ENCODE results near the gene MCTP1.

DNA sequence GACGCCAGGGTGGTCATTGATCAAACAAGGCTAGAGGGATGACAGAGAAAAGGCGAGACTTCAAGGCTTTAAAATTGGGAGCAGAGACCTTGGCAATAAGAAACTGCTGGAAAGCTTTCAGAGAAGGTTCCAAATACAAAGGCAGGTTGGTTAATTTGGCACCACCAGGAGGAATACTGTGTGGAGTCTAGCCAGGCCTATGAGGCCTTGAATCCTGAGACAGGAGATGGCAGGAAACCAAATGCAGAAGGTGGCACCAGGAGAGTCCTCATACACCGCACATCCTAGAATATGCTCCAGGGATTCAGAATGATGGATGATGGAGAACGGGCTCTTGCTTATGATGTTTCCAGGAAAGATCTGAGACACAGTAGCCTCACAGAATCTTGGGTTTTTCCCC lies 90.0 kb downstream of the MCTP1 start:
- TF ChIP-seq GATA2 (IDR thresholded peaks at IDR 0.05; ENCODE audit: low read depth, low read length), result no peak
- no peak for TF ChIP-seq GATA3 (IDR thresholded peaks at IDR 0.05; ENCODE audit: low read depth, low read length)
